SK-N-SH (cell line): ENCODE results near the gene AATF.

Experiments
- EZH2phosphoT487 ChIP-seq: fragments of 200-600 bp; sonication (generic); IDR thresholded peaks from 2 replicates; pipeline ENCODE4 v1.6.1; 2017; ENCODE audit warnings: low read depth, mixed run types, mild to moderate bottlenecking, antibody characterized with exemption, moderate library complexity, borderline replicate concordance
- SIN3A ChIP-seq: IDR thresholded peaks from 2 replicates; pipeline ENCODE4 v1.6.1; 2012; ENCODE audit warnings: low read depth, mild to moderate bottlenecking, low read length, moderate library complexity, borderline replicate concordance
- SMC3 ChIP-seq: IDR thresholded peaks from 2 replicates; pipeline ENCODE4 v1.6.1; 2012; ENCODE audit warnings: low read depth, low read length, improper control_type of control experiment
- TAF1 ChIP-seq: IDR thresholded peaks from 2 replicates; pipeline ENCODE4 v1.6.1; 2012; ENCODE audit warnings: low read depth, mild to moderate bottlenecking, low read length, moderate library complexity, borderline replicate concordance
- YY1 ChIP-seq: IDR thresholded peaks from 2 replicates; pipeline ENCODE4 v1.4.0; 2012; ENCODE audit warnings: low read depth, mild to moderate bottlenecking
- TF ChIP-seq, protein P1 (sequence below): fragments of 200-600 bp; sonication (generic); IDR thresholded peaks from 2 replicates; pipeline ENCODE4 v1.6.1; 2017; ENCODE audit warnings: antibody characterized with exemption, mild to moderate bottlenecking, moderate library complexity
- TF ChIP-seq, protein P2 (sequence below): fragments of 150-350 bp; IDR thresholded peaks from 2 replicates; pipeline ENCODE4 v1.6.1; 2016; ENCODE audit warnings: mild to moderate bottlenecking, low read depth, low read length

DNA sequence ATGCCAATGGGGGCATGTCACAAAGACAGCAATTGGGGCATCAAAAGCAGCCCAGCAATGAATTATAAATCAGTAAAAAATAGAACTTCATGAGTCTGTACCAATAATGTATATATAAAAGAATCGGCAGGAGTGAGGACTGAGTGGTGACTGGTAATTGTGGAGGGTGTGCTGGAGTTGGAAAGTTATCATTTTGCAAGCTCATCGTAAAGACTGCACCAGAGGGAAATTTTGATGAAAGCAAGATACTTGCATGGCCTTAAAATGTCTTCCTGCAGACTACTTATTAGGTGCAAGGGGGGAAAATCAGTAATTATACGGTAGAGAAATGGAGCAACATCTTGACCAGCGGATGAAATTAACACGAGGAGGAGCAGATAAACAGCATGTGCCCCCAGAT, 138.9 kb downstream of the AATF start:
- TF ChIP-seq, protein P1, sequence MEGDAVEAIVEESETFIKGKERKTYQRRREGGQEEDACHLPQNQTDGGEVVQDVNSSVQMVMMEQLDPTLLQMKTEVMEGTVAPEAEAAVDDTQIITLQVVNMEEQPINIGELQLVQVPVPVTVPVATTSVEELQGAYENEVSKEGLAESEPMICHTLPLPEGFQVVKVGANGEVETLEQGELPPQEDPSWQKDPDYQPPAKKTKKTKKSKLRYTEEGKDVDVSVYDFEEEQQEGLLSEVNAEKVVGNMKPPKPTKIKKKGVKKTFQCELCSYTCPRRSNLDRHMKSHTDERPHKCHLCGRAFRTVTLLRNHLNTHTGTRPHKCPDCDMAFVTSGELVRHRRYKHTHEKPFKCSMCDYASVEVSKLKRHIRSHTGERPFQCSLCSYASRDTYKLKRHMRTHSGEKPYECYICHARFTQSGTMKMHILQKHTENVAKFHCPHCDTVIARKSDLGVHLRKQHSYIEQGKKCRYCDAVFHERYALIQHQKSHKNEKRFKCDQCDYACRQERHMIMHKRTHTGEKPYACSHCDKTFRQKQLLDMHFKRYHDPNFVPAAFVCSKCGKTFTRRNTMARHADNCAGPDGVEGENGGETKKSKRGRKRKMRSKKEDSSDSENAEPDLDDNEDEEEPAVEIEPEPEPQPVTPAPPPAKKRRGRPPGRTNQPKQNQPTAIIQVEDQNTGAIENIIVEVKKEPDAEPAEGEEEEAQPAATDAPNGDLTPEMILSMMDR, result no peak
- TF ChIP-seq, protein P2, sequence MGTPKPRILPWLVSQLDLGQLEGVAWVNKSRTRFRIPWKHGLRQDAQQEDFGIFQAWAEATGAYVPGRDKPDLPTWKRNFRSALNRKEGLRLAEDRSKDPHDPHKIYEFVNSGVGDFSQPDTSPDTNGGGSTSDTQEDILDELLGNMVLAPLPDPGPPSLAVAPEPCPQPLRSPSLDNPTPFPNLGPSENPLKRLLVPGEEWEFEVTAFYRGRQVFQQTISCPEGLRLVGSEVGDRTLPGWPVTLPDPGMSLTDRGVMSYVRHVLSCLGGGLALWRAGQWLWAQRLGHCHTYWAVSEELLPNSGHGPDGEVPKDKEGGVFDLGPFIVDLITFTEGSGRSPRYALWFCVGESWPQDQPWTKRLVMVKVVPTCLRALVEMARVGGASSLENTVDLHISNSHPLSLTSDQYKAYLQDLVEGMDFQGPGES, result no peak
- TF ChIP-seq SIN3A (no peak), TAF1 (no peak), YY1 (no peak), SMC3 (no peak), EZH2phosphoT487 (no peak)
